GM19035 (cell line): ENCODE results near the gene FRMD4A.
"Not testable (repeated sequence)": the region's sequence is repeated elsewhere in the genome, so short reads cannot be mapped to it uniquely, and the experiment has no call there.

Experiments used
- ATAC-seq: cut with Tn5 transposase; IDR thresholded peaks from one replicate; pipeline ENCODE4 v1.9.1; 2021; ENCODE audit not compliant: unreplicated experiment

Gene FRMD4A

DNA sequence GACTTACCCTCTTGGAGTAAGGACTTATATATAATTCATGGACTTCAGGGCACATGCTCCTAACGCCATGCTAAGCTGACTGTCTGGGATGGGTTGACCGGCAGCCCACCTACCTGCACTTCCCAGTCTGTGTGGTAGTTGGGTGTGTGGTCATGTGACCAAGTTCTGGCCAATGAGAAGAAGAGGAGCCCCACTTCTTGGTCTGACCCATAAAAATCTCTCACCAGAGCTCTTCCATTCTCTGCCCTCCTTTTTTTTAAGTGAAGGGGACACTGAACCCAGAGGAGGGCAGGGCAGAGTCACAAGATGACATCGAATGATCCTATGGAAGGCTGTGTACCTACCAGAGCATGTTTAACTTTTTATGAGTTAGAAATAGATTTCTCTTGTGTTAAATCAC, 370.1 kb downstream of the FRMD4A start:
- ATAC-seq: no peak

GRCh38 chr10:13959443-13960359, 371.0 kb downstream of the FRMD4A start:
- ATAC-seq: no peak

- ATAC-seq: no peak
Observed at GRCh38 chr10:13957856-13958255, 372.9 kb downstream of the FRMD4A start.

DNA sequence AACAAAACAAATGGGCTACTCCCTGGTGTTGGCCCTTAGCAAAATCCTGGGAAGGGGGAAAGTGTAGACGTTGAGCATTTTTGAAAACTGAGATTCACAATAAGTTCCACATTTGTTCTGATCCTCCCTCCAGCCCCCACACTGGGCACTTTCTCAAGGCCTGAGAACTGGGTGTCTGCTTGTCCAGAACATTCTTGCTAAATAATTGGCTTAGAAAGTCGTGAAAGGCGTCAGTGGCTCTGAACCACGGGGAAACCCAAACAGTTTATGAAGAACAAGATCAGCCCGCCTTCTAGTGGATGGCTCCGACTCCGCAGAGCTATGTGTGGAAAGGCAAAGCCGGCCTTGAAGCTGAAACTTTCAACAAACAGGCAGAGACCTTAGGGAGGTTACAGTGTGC, 373.9 kb downstream of the FRMD4A start:
- no peak for ATAC-seq

DNA sequence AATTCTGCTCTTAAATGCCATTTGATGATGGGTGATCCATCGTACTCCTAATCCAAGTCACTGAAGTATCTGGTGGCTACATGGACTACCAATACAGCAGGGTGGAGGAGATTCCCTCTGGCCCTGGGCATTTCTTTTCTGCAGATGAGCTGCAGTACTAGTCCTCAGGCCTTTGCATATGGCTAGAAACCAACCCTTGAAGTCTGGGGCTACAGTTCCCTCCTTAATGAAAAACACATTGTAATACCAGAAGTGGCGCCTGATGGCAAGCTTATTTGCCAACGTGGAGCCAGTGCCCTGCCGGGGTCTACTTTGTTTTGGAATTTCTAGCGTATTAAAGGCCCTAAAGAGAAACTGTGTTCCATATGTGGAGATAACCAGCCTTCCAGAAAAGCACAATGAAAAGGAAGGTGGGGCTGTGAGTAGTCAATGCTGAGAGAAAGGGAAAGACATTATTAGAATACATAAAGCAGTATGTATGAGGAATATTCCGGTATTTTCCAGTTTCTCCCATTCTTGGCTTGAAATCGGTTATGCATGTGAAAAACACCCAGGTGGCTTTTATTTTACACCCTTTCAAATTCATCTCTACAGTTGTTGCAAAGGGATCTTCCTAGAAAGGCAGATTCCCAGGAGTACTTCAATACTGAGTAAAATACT, 375.2 kb downstream of the FRMD4A start:
- no peak for ATAC-seq

- not testable (repeated sequence) for ATAC-seq
Observed at GRCh38 chr10:13954195-13954594, 376.5 kb downstream of the FRMD4A start.

- ATAC-seq: no peak
Observed at GRCh38 chr10:13953371-13953770, 377.4 kb downstream of the FRMD4A start.

- ATAC-seq: no peak
Observed at GRCh38 chr10:13950543-13950939, 380.2 kb downstream of the FRMD4A start.

DNA sequence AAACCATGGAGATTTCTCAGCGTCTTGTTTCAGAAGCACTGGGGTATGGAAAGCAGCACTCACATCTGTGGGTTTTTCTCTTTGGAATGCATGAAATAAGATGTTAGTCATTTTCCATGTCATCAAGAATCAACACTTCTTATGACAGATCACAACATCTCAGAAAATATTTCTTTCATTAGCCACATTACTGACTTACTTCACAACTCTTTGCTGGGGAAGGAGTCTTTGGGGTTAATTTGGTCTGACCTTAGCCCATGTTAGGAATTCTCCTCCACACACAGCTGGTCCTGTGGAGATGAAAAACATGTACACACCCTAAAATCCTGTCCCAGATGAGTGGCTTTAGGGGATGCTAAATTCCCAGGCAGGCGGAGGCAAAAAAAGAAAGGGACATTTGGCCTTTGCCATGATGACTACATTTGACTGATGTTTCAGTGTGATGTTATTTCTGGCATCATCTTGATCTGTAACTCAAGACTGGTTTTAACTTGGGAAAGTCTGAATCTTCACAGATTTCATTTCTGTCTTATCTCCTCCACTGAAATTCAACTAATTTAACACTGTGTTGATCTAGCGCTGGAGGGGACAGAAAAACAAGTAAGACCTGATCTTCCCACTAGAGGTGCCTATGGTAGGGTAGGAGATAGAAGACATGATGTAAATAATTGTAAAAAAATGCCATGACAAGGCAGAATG, 380.7 kb downstream of the FRMD4A start:
- ATAC-seq: no peak

DNA sequence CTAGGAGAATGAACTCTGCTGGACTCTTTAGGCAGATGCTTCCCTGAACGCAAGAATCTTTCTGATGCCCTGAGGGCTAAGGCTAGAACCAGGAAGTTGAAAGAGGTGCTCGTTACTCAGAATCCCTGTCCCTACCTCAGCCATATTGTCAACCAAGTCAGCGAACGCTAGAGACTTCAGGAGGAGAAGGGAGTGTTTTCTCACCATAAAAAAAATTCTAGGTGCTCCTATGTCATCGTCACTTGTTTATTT, 384.6 kb downstream of the FRMD4A start:
- ATAC-seq: no peak

GRCh38 chr10:13945390-13946208, 385.1 kb downstream of the FRMD4A start:
- no peak for ATAC-seq

GRCh38 chr10:13944823-13945222, 385.9 kb downstream of the FRMD4A start:
- ATAC-seq: no peak

GRCh38 chr10:13943735-13944398, 386.9 kb downstream of the FRMD4A start:
- ATAC-seq: no peak

GRCh38 chr10:13942035-13942434, 388.7 kb downstream of the FRMD4A start:
- no peak for ATAC-seq

GRCh38 chr10:13939391-13939790, 391.3 kb downstream of the FRMD4A start:
- ATAC-seq: no peak

- ATAC-seq: no peak
Observed at GRCh38 chr10:13938950-13939349, 391.8 kb downstream of the FRMD4A start.

- no peak for ATAC-seq
Observed at GRCh38 chr10:13936826-13937225, 393.9 kb downstream of the FRMD4A start.

- no peak for ATAC-seq
Observed at GRCh38 chr10:13930120-13930519, 400.6 kb downstream of the FRMD4A start.

- ATAC-seq: no peak
Observed at GRCh38 chr10:13928451-13928850, 402.3 kb downstream of the FRMD4A start.

DNA sequence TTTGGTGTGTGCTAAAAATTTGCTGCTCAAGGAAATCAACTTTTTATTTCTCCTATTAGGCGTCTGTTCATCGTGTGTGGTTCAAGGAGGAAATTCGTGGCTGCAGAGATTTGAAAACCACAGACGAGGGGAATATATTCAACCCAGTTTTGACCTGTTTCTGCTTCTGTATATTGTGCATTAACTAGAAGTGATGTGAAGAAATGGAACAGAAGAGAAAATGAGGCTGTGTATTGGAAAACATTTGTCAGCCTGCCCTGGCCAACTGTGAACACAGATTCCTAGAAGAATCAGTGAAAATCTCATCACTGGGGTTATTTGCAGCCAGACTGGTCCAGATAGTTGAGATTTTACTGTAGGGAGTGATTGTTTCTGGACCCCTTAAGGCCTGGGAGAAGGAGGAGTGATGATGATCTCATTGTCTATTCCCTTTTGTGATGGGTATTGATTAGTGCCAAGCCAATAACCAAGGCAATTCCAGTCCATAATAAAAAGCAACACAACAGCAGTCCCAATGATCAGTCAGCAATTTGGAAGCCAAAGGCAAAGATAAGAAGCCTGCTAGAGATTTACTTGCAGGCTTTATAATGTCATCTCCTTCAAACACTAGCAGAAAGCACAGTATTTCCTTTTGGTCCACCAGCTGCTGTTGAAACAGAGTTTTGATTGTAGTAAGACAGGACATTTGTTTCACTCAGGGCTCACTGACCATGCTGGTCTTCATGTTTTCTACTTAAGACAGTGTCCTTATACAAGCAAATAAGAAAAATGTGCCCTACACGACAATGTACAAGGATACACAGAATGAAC, 404.5 kb downstream of the FRMD4A start:
- no peak for ATAC-seq
